H9 (cell line): Measurements from ENCODE around the gene CPLANE1. TPM values are rescaled to one million over a fixed set of nuclear protein-coding genes. Genes with fewer than 3 reads are reported as not detected.
A peak's percentile ranks its signal among the peaks of the same experiment; 100 is the strongest.

Experiments used
- DNase-seq: peaks from one replicate; pipeline ENCODE4 v3.0.0-alpha.2; 2017
- H2AFZ ChIP-seq: one replicate; pipeline ENCODE4 v1.6.1; 2013; ENCODE audit warnings: mild to moderate bottlenecking, low read length, control low read depth, moderate library complexity
- H2AK5ac ChIP-seq: 2 replicates; pipeline ENCODE4 v1.6.1; 2013; ENCODE audit warnings: low read length, control low read depth, mixed read lengths; ENCODE audit not compliant: insufficient read length
- H2BK120ac ChIP-seq: one replicate; pipeline ENCODE4 v1.6.1; 2013; ENCODE audit warnings: low read depth, mild to moderate bottlenecking, low read length, control low read depth, inconsistent platforms; ENCODE audit not compliant: poor library complexity, severe bottlenecking
- H2BK12ac ChIP-seq: 2 replicates; pipeline ENCODE4 v1.6.1; 2013; ENCODE audit warnings: low read length, control low read depth, mixed read lengths, low read depth; ENCODE audit not compliant: insufficient read length
- H2BK15ac ChIP-seq: 2 replicates; pipeline ENCODE4 v1.6.1; 2013; ENCODE audit warnings: low read depth, low read length, control low read depth
- H2BK20ac ChIP-seq: one replicate; pipeline ENCODE4 v1.6.1; 2013; ENCODE audit warnings: low read depth, mild to moderate bottlenecking, low read length, control low read depth, inconsistent platforms; ENCODE audit not compliant: poor library complexity, severe bottlenecking
- H2BK5ac ChIP-seq: 2 replicates; pipeline ENCODE4 v1.6.1; 2013; ENCODE audit warnings: low read length, control low read depth, mixed read lengths; ENCODE audit not compliant: insufficient read length
- H3K14ac ChIP-seq: 2 replicates; pipeline ENCODE4 v1.6.1; 2013; ENCODE audit warnings: low read length, control low read depth; ENCODE audit not compliant: insufficient read depth
- H3K18ac ChIP-seq: 2 replicates; pipeline ENCODE4 v1.6.1; 2013; ENCODE audit warnings: low read depth, mild to moderate bottlenecking, mixed read lengths, low read length, control low read depth; ENCODE audit not compliant: insufficient read length
- H3K23ac ChIP-seq: 2 replicates; pipeline ENCODE4 v1.6.1; 2013; ENCODE audit warnings: low read length, control low read depth, mixed read lengths, low read depth; ENCODE audit not compliant: insufficient read length
- H3K23me2 ChIP-seq: 2 replicates; pipeline ENCODE4 v1.6.1; 2013; ENCODE audit warnings: low read depth, mild to moderate bottlenecking, mixed read lengths, low read length, control low read depth; ENCODE audit not compliant: insufficient read length, poor library complexity, severe bottlenecking
- H3K27ac ChIP-seq: 2 replicates; pipeline ENCODE4 v1.5.1; 2013; ENCODE audit warnings: low read length, control low read depth, mixed read lengths, low read depth; ENCODE audit not compliant: insufficient read length
- H3K27me3 ChIP-seq: 2 replicates; pipeline ENCODE4 v1.6.1; 2013; ENCODE audit warnings: low read length, control low read depth, inconsistent platforms; ENCODE audit not compliant: insufficient read depth
- H3K4ac ChIP-seq: 2 replicates; pipeline ENCODE4 v1.6.1; 2013; ENCODE audit warnings: low read depth, mild to moderate bottlenecking, control low read depth, inconsistent platforms, low read length, moderate library complexity
- H3K4me1 ChIP-seq: 2 replicates; pipeline ENCODE4 v1.6.1; 2013; ENCODE audit warnings: low read length, control low read depth, inconsistent platforms; ENCODE audit not compliant: insufficient read depth
- H3K4me2 ChIP-seq: 2 replicates; pipeline ENCODE4 v1.6.1; 2013; ENCODE audit warnings: low read length, control low read depth, mixed read lengths; ENCODE audit not compliant: insufficient read length, insufficient read depth
- H3K56ac ChIP-seq: 2 replicates; pipeline ENCODE4 v1.6.1; 2013; ENCODE audit warnings: low read depth, mild to moderate bottlenecking, mixed read lengths, low read length, control low read depth; ENCODE audit not compliant: insufficient read length
- H3K79me1 ChIP-seq: 2 replicates; pipeline ENCODE4 v1.6.1; 2013; ENCODE audit warnings: low read depth, mild to moderate bottlenecking, moderate library complexity, low read length, control low read depth, inconsistent platforms; ENCODE audit not compliant: insufficient read depth, poor library complexity, severe bottlenecking
- H3K79me2 ChIP-seq: 2 replicates; pipeline ENCODE4 v1.6.1; 2013; ENCODE audit warnings: low read length, control low read depth, inconsistent platforms; ENCODE audit not compliant: insufficient read depth
- H3K9ac ChIP-seq: 2 replicates; pipeline ENCODE4 v1.6.1; 2013; ENCODE audit warnings: low read length, control low read depth, mixed read lengths; ENCODE audit not compliant: insufficient read length; ENCODE audit errors: extremely low read depth
- H3K9me3 ChIP-seq: one replicate; pipeline ENCODE4 v1.6.1; 2013; ENCODE audit warnings: low read depth, low read length, inconsistent platforms; ENCODE audit not compliant: control insufficient read depth
- H3T11ph ChIP-seq: one replicate; pipeline ENCODE4 v1.6.1; 2013; ENCODE audit warnings: mild to moderate bottlenecking, low read length, control low read depth, inconsistent platforms
- H4K20me1 ChIP-seq: one replicate; pipeline ENCODE4 v1.6.1; 2013; ENCODE audit not compliant: control insufficient read depth, insufficient read length, insufficient read depth
- H4K5ac ChIP-seq: 2 replicates; pipeline ENCODE4 v1.6.1; 2013; ENCODE audit warnings: low read depth, mild to moderate bottlenecking, mixed read lengths, low read length, control low read depth; ENCODE audit not compliant: insufficient read length
- H4K8ac ChIP-seq: replicated peaks from 2 replicates; pipeline ENCODE4 v1.6.1; 2013; ENCODE audit warnings: low read length, control low read depth, mixed read lengths, low read depth; ENCODE audit not compliant: insufficient read length
- H4K91ac ChIP-seq: 2 replicates; pipeline ENCODE4 v1.6.1; 2013; ENCODE audit warnings: low read depth, mild to moderate bottlenecking, moderate library complexity, mixed read lengths, low read length, control low read depth; ENCODE audit not compliant: insufficient read length
- H3K27ac Mint-ChIP-seq, 3 experiments: 2 replicates in 2 of 3; 3 replicates in 1 of 3; pipeline ENCODE4 v1.8.0; 2020 to 2021; ENCODE audit warnings: mixed read lengths in 3 of 3, mild to moderate bottlenecking in 1 of 3, moderate library complexity in 1 of 3
- H3K27me3 Mint-ChIP-seq: 2 replicates; pipeline ENCODE4 v1.8.0; 2021; ENCODE audit warnings: low read depth, mild to moderate bottlenecking, moderate library complexity, mixed read lengths
- H3K36me3 Mint-ChIP-seq, 3 experiments: 2 replicates in 2 of 3; 3 replicates in 1 of 3; pipeline ENCODE4 v1.8.0; 2020 to 2021; ENCODE audit warnings: low read depth in 3 of 3, mixed read lengths in 3 of 3; ENCODE audit not compliant: insufficient read depth in 1 of 3
- H3K4me1 Mint-ChIP-seq, 2 experiments: 2 replicates each; pipeline ENCODE4 v1.8.0; 2020; ENCODE audit warnings: mixed read lengths in 2 of 2
- H3K4me3 Mint-ChIP-seq, 2 experiments: 2 replicates in 1 of 2; 3 replicates in 1 of 2; pipeline ENCODE4 v1.8.0; 2020 to 2021; ENCODE audit warnings: mild to moderate bottlenecking in 2 of 2, mixed read lengths in 2 of 2, moderate library complexity in 1 of 2
- H3K9me3 Mint-ChIP-seq, 2 experiments: 2 replicates in 1 of 2; 3 replicates in 1 of 2; pipeline ENCODE4 v1.8.0; 2020; ENCODE audit warnings: mild to moderate bottlenecking in 2 of 2, mixed read lengths in 2 of 2, moderate library complexity in 1 of 2
- CTCF ChIP-seq: fragments of 200-600 bp; sonication (generic); conservative IDR thresholded peaks from 3 replicates; pipeline ENCODE4 v1.8.0; 2021; ENCODE audit warnings: antibody characterized with exemption, mild to moderate bottlenecking
- WGBS: extraction: QIAGEN DNeasy Blood & Tissue Kit; methylation state at CpG from one replicate; pipeline ENCODE4 v1.1.7; 2013; ENCODE audit warnings: missing lambda C conversion rate, low lambda C conversion rate, mixed read lengths; ENCODE audit not compliant: insufficient read length; ENCODE audit errors: extremely low coverage; 5-methylcytosine and 5-hydroxymethylcytosine counted together
- total RNA-seq: library from RNA; stranded (reverse); gene quantifications from 2 replicates; pipeline ENCODE4 v1.2.1, GENCODE V29; 2021

CPLANE1 gene
- total RNA-seq, 1 experiment from 2014 or later = 11.6 TPM

- no peak overlapping the region for H3T11ph ChIP-seq
- H3K9me3 Mint-ChIP-seq = no peaks in the 10 kb centered on the region
- no peak overlapping the region for H2BK15ac ChIP-seq
- H3K27ac Mint-ChIP-seq = 0 out of 7 replicates have a peak overlapping the region, but pooled peaks of 1 of the 3 experiments have one; percentile 25
- no peak overlapping the region for H3K4ac ChIP-seq
- no peak overlapping the region for H3K56ac ChIP-seq
- H2BK5ac ChIP-seq = no peak overlapping the region
- peaks cover 0 to 5% (median 0%) of the 10 kb centered on the region in 3 experiments; a peak in 2 of 7 replicates for H3K36me3 Mint-ChIP-seq
- H2BK20ac ChIP-seq = no peak overlapping the region
- no peaks in the 10 kb centered on the region for H4K20me1 ChIP-seq
- H3K4me1 Mint-ChIP-seq = no peaks in the 10 kb centered on the region
- no peak overlapping the region for H3K14ac ChIP-seq
- H4K5ac ChIP-seq = no peak overlapping the region
- H2AK5ac ChIP-seq = no peak overlapping the region
- no peak overlapping the region for H3K4me3 Mint-ChIP-seq
- no peak overlapping the region for H3K27ac ChIP-seq
- no peak overlapping the region for H2AFZ ChIP-seq
- TF ChIP-seq CTCF = no peak
- H3K9ac ChIP-seq = no peak overlapping the region
- H3K27me3 Mint-ChIP-seq = no peaks in the 10 kb centered on the region
- H3K79me2 ChIP-seq = no peaks in the 10 kb centered on the region
- DNase-seq = no peak
- no peak overlapping the region for H2BK120ac ChIP-seq
- no peak overlapping the region for H3K4me2 ChIP-seq
- no peaks in the 10 kb centered on the region for H3K4me1 ChIP-seq
- H3K79me1 ChIP-seq = no peaks in the 10 kb centered on the region
- no peak overlapping the region for H4K8ac ChIP-seq
- H3K9me3 ChIP-seq = no peaks in the 10 kb centered on the region
- no peak overlapping the region for H4K91ac ChIP-seq
- H3K18ac ChIP-seq = no peak overlapping the region
- no peak overlapping the region for H3K23ac ChIP-seq
- no peak overlapping the region for H2BK12ac ChIP-seq
- no CpG with 5 or more reads among the region's 10 CpGs for whole genome bisulfite sequencing
- H3K23me2 ChIP-seq = no peaks in the 10 kb centered on the region
- no peaks in the 10 kb centered on the region for H3K27me3 ChIP-seq
These were observed 37.5 kb downstream of the CPLANE1 start for GRCh38 chr5:37211661-37212060.
